NCI-H2171 treated with DMSO at 0.1 percent for 48 hours (cell line): ENCODE data around the gene OTUD4.

Source experiments
- DNase-seq: peaks from one replicate; lab custom pipeline; 2025; lab: John Stamatoyannopoulos, UW

The OTUD4 gene

GRCh38 chr4:145108128-145108527, 72.3 kb downstream of the OTUD4 start:
- DNase-seq: no peak

DNA sequence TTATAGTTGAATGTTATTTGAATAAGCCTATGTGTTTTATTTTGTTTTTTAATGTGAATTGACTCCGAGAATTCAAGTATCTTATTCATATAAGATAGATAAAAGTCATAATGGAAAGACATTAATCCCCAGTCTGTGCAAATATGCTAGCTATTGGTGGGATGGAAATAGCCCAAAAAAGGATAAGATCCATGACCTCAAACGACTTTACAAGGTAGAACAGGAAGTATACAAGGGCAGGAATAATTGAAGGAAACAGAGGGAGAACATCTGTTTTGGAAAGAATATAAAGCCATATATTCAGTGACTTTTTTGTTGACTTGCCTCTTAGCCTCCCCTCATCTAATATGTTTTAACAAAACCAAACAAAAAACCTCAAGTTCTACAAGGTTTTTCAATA, 73.3 kb downstream of the OTUD4 start:
- DNase-seq: no peak

GRCh38 chr4:145103496-145103895, 76.9 kb downstream of the OTUD4 start:
- DNase-seq: no peak

DNA sequence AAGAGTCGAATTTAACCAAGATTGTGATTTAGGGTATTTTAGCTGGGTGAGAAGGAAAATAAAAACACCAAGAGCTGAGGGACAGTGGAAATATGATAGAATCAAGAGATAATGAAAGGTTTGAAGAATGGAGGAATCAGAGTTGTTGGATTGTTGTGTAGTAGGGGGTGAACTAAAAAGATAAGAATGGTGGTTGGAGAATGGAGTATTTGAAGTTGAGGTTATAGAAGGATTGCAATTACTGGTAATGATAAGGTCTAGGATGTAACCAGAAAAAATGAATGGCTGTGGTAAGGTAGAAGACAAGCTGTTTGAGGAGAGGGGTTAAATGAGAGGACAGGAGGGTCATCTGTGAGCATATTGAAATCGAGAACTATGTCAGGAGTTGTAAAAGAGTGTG, 77.8 kb downstream of the OTUD4 start:
- DNase-seq: no peak

- peak; percentile 0 for DNase-seq
Observed at GRCh38 chr4:145101091-145101490, 79.3 kb downstream of the OTUD4 start.

- no peak for DNase-seq
Observed at GRCh38 chr4:145099653-145100052, 80.7 kb downstream of the OTUD4 start.

GRCh38 chr4:145098675-145099037, 81.7 kb downstream of the OTUD4 start:
- peak; percentile 27 for DNase-seq

- DNase-seq: peak; percentile 90
Observed at GRCh38 chr4:145097821-145098674, 82.3 kb downstream of the OTUD4 start, which contains the start of the genes ABCE1 and ANAPC10. ABCE1 (plus strand) TSS chr4:145098311; CDS start chr4:145104413, 6,102 bp downstream. ANAPC10 (minus strand) TSS chr4:145098196; CDS start chr4:145096099, 2,097 bp downstream.

- no peak for DNase-seq
Observed at GRCh38 chr4:145097331-145097820, 83.0 kb downstream of the OTUD4 start.

DNA sequence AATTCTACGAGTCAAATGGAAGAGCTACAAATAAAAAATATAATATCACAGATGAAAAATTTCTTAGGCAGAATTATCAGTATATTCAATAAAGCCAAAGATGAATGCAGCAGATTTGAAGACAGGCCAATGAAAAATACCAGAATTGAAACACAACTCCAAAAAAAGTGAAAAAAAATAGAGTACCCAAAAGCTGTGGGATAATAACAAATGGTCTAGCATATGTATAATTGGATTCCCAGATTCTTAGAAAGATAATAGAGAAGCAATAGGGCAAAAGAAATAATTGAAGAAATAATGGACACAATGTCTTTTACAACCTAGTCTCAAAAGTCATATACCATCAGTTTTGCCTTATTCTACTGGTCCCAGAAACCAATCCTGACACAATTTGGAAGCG, 86.8 kb downstream of the OTUD4 start:
- DNase-seq: no peak

- DNase-seq: no peak
Observed at GRCh38 chr4:145090380-145090779, 90.0 kb downstream of the OTUD4 start.

- DNase-seq: no peak
Observed at GRCh38 chr4:145083891-145084605, 96.3 kb downstream of the OTUD4 start.
